Epithelial cell of esophagus (primary cell): Measurements from ENCODE around the gene DUOXA1.

ENCODE experiments used
- DNase-seq: peaks from one replicate; pipeline ENCODE4 v3.0.0; 2010; ENCODE audit warnings: low read depth
- H3K4me3 ChIP-seq: 2 replicates; pipeline ENCODE4 v1.5.1; 2011; ENCODE audit warnings: mild to moderate bottlenecking, low read length, control low read depth
- TF ChIP-seq, protein P1 (sequence below): IDR thresholded peaks from 2 replicates; pipeline ENCODE4 v1.5.1; 2011; ENCODE audit warnings: low read depth, mild to moderate bottlenecking, low read length, control low read depth, inconsistent platforms; ENCODE audit not compliant: insufficient read depth; ENCODE audit errors: missing control alignments

DUOXA1 gene

DNA sequence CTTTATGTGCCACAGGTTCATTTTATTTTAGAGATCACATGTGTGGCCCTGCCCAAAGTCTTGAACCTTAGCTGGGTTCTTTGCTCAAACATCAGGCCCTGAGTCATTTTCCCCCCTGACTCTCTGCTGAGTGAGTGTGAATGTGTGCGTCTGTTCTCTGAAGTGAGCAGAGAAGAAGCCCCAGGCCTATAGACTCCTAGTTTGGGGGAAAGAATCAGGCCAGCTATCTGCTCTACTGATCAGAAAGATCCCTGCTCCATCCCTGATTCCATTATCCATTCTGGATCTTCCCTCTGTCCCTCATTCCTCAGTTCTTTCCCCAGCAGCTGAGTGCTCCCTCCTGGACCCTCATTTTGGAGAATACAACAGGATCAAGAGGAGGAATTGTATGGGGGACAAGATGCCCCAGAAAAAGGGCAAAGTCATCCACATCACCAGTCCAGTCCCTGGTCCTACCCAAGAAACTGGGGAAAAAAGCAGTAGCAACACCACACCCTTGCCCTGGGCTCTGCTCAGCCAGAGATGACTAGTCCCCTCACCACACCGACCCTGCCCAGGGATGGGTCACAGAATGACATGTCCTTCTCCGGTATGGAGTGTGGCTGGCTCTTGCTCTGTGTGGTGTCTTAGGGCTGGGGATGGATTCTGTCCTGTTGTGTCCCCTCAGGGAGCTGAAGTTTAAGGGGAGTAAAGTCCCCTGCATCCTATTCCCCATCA, 3.3 kb upstream of the DUOXA1 start:
- DNase-seq, result peak; percentile 61
- TF ChIP-seq, protein P1, sequence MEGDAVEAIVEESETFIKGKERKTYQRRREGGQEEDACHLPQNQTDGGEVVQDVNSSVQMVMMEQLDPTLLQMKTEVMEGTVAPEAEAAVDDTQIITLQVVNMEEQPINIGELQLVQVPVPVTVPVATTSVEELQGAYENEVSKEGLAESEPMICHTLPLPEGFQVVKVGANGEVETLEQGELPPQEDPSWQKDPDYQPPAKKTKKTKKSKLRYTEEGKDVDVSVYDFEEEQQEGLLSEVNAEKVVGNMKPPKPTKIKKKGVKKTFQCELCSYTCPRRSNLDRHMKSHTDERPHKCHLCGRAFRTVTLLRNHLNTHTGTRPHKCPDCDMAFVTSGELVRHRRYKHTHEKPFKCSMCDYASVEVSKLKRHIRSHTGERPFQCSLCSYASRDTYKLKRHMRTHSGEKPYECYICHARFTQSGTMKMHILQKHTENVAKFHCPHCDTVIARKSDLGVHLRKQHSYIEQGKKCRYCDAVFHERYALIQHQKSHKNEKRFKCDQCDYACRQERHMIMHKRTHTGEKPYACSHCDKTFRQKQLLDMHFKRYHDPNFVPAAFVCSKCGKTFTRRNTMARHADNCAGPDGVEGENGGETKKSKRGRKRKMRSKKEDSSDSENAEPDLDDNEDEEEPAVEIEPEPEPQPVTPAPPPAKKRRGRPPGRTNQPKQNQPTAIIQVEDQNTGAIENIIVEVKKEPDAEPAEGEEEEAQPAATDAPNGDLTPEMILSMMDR, result no peak
- H3K4me3 ChIP-seq, result no peak overlapping the region

DNA sequence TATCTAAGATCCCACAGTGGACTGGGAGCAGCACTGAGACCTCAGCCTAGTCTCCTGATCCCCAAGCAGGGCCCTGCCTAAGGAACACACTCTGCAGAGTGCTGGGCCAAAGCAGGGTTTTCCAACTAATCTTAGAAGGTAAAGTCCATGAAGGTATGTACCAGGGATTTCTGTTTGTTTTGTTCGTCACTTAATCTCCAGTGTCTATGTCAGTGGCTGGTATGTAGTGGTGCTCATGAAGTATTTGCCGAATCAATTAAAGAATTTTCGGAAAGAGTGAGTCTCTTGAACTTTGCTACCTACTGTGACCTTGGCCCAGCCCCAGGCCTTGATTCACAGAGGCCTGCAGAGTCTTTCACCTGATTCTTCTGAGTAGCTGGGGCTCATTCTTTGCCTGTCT, 1.8 kb upstream of the DUOXA1 start:
- peak overlapping the region; percentile 59 for H3K4me3 ChIP-seq
- DNase-seq, result no peak
- TF ChIP-seq, protein P1, result no peak

DNA sequence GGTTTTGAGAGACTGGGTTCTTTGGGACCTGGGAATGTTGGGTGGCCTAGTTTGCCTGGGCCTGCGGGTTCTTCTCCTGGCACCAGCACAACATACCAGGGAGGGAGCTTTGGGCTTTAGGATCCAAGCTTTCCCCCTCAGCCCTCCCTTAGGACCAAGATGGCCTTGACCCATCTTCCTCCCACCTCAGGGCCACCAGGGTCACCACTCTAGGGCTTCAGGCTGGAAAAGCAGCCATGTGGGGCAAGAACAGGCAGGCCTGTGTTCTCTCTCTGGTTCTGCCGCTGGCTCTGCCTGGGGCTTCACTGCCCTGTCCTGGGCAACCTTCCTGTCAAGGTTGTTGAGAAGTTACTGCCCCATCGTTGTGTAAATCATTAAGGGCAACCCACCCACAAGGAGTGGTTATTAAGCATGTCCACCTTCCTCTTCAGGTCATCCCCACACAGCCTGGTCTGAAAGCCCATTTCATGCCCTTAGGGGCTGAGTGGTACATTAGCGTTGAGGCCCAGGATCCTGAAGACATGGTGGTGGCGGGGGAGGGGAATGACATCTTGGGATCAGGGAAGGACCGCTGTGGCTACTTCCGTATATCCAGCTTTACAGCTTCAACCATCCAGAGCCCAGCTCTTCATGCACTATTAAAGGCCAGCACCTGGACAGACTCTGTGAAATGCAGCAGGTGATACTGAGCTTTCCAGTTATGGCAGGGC, 767 bp upstream of the DUOXA1 start:
- H3K4me3 ChIP-seq, result peak overlapping the region; percentile 59
- peak; percentile 27 for DNase-seq
- TF ChIP-seq, protein P1, result no peak

DNA sequence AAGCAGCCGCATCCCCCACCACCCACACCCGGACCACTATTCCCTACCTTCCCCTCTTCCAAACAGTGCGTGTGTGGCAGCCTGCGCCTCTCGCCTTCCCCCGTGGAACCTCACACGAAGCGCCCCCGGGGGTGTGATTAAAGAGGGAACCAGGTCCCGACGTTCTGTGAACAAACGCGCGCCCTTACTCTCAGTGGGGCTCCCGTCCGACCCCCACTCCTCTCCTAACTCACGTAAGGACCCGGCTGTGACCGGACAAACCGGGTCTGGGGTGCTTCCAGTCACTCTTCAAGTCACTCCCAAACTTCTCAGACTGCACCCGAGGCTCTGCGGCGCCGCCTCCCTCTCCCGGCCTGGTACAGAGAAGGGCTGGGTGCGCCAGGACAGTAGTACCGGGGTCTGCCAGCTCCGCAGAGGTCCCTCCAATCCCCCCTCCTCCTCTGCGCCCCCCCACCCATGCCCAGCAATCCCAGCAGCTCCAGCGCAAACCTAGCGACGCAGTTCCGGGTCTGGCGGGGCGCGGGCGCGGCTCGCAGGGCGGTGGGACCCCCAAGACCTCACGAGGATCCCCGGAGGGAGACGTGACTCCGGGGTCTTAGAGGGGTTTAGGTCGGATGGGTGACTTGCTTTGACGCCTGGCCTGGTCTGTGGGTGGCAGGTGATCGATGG, 574 bp downstream of the DUOXA1 start:
- peak overlapping the region; percentile 59 for H3K4me3 ChIP-seq
- TF ChIP-seq, protein P1, result no peak
- peak; percentile 25 for DNase-seq

DNA sequence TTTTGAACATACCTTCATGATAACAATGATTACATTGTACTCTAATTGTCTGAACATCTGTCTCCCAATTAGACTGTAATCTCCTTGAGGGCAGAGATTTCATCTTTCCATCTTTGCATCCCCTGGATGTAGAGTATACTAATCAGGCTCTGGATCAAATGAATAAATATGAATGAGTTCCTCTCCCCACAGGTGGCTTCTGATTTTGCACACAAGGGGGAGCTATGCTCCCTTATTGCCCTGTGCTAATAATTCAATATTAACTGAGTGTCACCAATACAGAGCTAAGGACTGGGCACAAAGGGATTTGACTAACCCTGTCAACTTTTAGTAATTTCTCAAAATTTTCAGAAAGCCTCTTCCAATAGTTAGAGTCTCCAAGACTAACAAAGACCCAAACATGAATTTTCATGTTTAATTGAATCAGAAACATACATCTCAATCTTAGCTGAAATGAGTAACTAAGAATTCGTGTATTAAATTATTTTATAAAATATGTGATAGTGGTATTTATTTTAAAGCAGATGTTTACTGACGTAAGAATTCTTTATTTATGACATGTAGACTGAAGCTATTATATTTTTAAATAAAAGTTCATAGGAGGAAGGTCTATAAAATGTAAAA, 3.0 kb downstream of the DUOXA1 start:
- no peak overlapping the region for H3K4me3 ChIP-seq
- peak; percentile 67 for DNase-seq
- TF ChIP-seq, protein P1, result peak; percentile 89

DNA sequence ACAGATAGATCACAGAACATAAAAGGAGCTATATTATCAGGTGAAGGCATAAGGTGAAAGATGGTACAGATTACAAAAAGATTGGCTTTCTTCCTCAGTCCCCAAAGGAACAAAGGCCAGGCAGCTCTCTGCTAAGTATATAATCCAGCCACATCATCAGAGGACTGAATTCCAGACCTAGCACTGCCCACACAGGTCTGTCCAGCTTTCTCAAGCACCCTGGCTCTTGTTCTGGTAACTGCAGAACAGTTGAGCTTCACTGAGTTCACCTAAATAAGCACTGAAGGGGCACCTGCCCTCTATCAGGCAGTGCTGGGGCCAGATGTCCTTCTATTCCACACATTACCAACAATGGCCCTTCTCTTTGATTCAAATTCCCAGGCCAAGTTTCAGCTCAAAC, 6.3 kb downstream of the DUOXA1 start:
- no peak overlapping the region for H3K4me3 ChIP-seq
- TF ChIP-seq, protein P1, result no peak
- DNase-seq, result peak; percentile 42
